Astrocyte (in vitro differentiated cells and primary cell): ENCODE measurements around the gene SLC16A6.

Experiments used
- EZH2 ChIP-seq: IDR thresholded peaks from 2 replicates; pipeline ENCODE4 v1.6.1; 2012; ENCODE audit warnings: mild to moderate bottlenecking, low read length, inconsistent platforms; ENCODE audit not compliant: insufficient read depth
- TF ChIP-seq, protein P1 (sequence below): IDR thresholded peaks from 2 replicates; pipeline ENCODE4 v1.5.1; 2011; ENCODE audit warnings: low read depth, mild to moderate bottlenecking, inconsistent platforms, low read length, moderate library complexity; ENCODE audit not compliant: insufficient read depth

DNA sequence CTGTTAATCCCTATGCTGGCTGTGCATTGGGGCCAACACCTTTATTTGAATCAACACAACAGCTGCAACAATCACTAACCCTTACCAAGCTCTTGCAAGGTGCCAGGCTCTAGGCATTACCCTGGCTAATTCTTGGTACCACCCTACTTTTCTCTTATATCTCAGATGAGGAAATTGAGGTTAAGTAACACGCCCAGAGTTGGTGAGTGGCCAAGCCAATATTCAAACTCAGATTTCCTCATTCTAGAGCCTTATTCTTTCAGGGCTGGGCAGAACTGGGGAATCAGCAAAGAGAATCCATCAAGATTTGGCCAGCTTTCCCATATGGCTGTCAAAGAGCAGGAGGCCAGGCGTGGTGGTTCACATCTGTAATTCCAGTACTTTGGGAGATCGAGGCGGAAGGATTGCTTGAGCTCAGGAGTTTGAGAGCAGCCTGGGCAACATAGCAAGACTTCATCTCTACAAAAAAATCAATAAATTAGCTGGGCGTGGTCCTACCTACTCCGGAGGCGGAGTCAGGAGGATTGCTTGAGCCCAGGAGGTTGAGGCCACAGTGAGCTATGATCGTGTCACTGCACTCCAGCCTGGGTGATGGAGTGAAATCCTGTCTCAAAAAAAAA is 24.1 kb upstream of the SLC16A6 start:
- TF ChIP-seq, protein P1, sequence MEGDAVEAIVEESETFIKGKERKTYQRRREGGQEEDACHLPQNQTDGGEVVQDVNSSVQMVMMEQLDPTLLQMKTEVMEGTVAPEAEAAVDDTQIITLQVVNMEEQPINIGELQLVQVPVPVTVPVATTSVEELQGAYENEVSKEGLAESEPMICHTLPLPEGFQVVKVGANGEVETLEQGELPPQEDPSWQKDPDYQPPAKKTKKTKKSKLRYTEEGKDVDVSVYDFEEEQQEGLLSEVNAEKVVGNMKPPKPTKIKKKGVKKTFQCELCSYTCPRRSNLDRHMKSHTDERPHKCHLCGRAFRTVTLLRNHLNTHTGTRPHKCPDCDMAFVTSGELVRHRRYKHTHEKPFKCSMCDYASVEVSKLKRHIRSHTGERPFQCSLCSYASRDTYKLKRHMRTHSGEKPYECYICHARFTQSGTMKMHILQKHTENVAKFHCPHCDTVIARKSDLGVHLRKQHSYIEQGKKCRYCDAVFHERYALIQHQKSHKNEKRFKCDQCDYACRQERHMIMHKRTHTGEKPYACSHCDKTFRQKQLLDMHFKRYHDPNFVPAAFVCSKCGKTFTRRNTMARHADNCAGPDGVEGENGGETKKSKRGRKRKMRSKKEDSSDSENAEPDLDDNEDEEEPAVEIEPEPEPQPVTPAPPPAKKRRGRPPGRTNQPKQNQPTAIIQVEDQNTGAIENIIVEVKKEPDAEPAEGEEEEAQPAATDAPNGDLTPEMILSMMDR, result no peak
- no peak for TF ChIP-seq EZH2
